ENCODE measurements around the gene FITM1.

GRCh38 chr14:24135584-24135833, 5.0 kb downstream of the FITM1 start:
- TF ChIP-seq CTCF (conservative IDR thresholded peaks at IDR 0.05 in 1 of 2, IDR thresholded peaks at IDR 0.05 in 1 of 2; ENCODE audit: extremely low read depth in 1 of 2, insufficient read depth in 1 of 2, low read depth in 1 of 2, low read length in 2 of 2) (no peak), EZH2 (IDR thresholded peaks at IDR 0.05; ENCODE audit: borderline replicate concordance, low read length) (no peak)
